Retina (tissue), 1 donor: Measurements from ENCODE around the gene CDR2.

ENCODE experiments used
- DNase-seq: peaks from one replicate; pipeline ENCODE4 v3.0.0-alpha.2; 2016

The CDR2 gene

GRCh38 chr16:22300427-22301071 lies 73.9 kb downstream of the CDR2 start:
- DNase-seq, result peak; percentile 43

- no peak for DNase-seq
These were observed 75.4 kb downstream of the CDR2 start for GRCh38 chr16:22299036-22299435.

GRCh38 chr16:22297871-22298733 lies 76.3 kb downstream of the CDR2 start:
- peak; percentile 90 for DNase-seq

GRCh38 chr16:22297114-22297870 lies 77.1 kb downstream of the CDR2 start, which contains the start of gene POLR3E:
Gene POLR3E (plus strand): TSS chr16:22297409. CDS start chr16:22302969, 5,560 bp downstream.
- DNase-seq, result peak; percentile 100

GRCh38 chr16:22296225-22297113 lies 78.0 kb downstream of the CDR2 start:
- peak; percentile 46 for DNase-seq
